Muscle layer of duodenum (tissue), 2 donors: ENCODE data around the gene DDX51.

Source experiments
- H3K27ac ChIP-seq: one replicate; pipeline ENCODE4 v1.7.0; 2013; ENCODE audit warnings: mild to moderate bottlenecking, low read length
- H3K27me3 ChIP-seq: one replicate; pipeline ENCODE4 v1.7.0; 2013; ENCODE audit warnings: low read depth, mild to moderate bottlenecking, control low read depth, low read length
- H3K36me3 ChIP-seq, 2 donors: one replicate each; pipeline ENCODE4 v1.7.0; 2013; ENCODE audit warnings: low read length in 2 of 2, control low read depth in 1 of 2, mild to moderate bottlenecking in 1 of 2; ENCODE audit not compliant: insufficient read depth in 2 of 2, control insufficient read depth in 1 of 2
- H3K4me1 ChIP-seq, 2 donors: one replicate each; pipeline ENCODE4 v1.7.0; 2013; ENCODE audit warnings: low read length in 2 of 2, mild to moderate bottlenecking in 2 of 2, control low read depth in 1 of 2, moderate library complexity in 1 of 2; ENCODE audit not compliant: insufficient read depth in 2 of 2, control insufficient read depth in 1 of 2
- H3K4me3 ChIP-seq, 2 donors: one replicate each; pipeline ENCODE4 v1.7.0; 2013; ENCODE audit warnings: low read length in 2 of 2, low read depth in 1 of 2, mild to moderate bottlenecking in 1 of 2
- H3K9me3 ChIP-seq, 2 donors: one replicate each; pipeline ENCODE4 v1.7.0; 2013; ENCODE audit warnings: low read length in 2 of 2, control low read depth in 1 of 2, mild to moderate bottlenecking in 1 of 2; ENCODE audit not compliant: control insufficient read depth in 1 of 2
- donor health status: healthy.

Gene DDX51

DNA sequence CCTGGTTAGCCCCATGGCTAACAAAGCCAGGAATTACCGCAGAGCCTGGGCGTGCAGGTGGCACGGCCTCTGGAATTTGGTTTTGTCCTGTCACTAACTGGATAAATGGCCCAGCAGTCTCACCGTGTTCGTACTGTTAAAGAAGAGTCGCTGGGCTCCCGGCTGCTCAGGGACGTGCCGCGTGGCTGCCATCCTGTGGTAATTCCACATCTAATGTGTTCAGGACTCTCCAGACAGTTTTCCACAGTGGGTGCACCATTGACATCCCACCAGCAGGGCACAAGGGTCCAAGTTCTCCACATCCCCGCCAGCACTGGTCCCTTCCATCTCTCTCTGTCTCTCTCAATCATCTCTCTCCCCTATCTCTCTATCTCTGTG, 19.8 kb upstream of the DDX51 start:
- Histone ChIP-seq H3K4me1 (peaks cover 0 to 7% of the 10 kb centered on the region in 2 donors), H3K4me3 (no peak overlapping the region), H3K36me3 (no peaks in the 10 kb centered on the region), H3K27me3 (no peaks in the 10 kb centered on the region), H3K9me3 (no peaks in the 10 kb centered on the region), H3K27ac (no peak overlapping the region)

DNA sequence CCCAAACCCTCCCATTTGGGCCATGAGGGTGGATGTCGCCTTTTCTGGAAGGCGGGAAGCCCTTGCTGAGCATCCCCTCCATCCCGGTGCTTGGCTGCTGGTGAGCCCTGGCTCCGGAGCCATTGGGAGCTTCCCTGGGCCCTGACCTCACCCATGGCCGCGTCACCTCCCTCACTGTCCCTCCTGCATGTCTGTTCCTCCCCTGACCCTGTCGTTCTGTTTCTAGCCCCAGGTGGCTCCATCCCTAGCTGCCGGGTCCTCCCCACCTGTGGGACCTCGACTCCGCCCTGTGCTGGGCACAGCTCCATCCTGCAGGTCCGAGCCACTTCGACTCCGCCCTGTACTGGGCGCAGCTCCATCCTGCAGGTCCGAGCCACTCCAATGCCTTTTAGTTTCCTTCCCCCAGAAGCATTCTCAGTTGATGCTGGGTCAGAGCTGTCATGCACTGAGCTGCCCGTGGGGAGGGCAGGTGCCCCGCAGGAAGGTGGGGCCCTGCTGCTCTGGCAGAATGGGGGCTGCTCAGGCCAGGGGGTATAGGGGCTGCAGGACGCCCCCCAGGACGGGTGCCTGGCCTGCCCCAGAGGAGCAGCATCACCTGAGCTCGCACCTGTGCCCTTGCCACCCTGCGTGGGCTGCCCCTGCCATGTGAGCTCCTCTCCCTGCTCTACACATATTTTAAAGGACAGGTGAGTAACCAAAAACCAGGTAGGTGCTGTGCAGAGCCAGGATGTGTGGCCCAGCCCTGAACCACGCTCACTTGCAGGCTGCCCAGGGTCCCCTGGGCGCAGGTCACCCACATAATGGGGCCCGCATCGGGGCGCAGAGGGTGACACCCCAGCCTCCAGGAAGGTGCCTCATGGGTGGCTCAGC, 19.2 kb upstream of the DDX51 start:
- H3K4me1 ChIP-seq: peaks cover 0 to 7% of the 10 kb centered on the region in 2 donors
- H3K27ac ChIP-seq: no peak overlapping the region
- peak overlapping the region in 1 of 2 donors; percentile 35 for H3K4me3 ChIP-seq
- no peaks in the 10 kb centered on the region for H3K27me3 ChIP-seq
- no peaks in the 10 kb centered on the region for H3K36me3 ChIP-seq
- no peaks in the 10 kb centered on the region for H3K9me3 ChIP-seq

DNA sequence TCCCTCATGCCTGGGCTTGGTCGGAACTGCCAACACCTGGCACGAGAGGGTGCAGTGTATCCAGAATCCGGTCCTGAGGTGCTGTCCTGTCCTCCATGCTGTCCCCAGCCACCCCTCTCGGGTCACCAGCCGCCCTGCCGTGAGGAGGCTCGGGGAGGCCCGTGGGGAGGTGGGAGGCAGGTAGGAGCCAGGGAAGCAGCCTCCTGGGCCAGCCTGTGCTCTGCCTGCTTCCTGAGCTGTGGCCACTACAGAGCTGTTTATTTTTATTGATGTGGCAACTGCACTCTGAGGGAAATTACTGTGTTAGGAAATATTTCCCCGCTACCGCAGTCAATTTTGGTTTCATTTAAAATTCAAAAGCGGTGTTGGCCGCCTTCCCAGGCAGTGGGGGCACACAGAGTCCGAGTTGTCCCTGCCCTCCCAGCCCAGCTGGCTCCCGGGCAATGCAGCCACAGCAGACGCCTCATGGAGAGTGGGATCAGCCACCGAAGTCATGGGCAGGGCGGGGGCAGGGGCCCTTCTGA, 18.5 kb upstream of the DDX51 start:
- Histone ChIP-seq H3K4me1 (peaks cover 0 to 7% of the 10 kb centered on the region in 2 donors), H3K27me3 (no peaks in the 10 kb centered on the region), H3K9me3 (no peaks in the 10 kb centered on the region), H3K4me3 (peak overlapping the region in 1 of 2 donors; percentile 35), H3K36me3 (no peaks in the 10 kb centered on the region), H3K27ac (no peak overlapping the region)

DNA sequence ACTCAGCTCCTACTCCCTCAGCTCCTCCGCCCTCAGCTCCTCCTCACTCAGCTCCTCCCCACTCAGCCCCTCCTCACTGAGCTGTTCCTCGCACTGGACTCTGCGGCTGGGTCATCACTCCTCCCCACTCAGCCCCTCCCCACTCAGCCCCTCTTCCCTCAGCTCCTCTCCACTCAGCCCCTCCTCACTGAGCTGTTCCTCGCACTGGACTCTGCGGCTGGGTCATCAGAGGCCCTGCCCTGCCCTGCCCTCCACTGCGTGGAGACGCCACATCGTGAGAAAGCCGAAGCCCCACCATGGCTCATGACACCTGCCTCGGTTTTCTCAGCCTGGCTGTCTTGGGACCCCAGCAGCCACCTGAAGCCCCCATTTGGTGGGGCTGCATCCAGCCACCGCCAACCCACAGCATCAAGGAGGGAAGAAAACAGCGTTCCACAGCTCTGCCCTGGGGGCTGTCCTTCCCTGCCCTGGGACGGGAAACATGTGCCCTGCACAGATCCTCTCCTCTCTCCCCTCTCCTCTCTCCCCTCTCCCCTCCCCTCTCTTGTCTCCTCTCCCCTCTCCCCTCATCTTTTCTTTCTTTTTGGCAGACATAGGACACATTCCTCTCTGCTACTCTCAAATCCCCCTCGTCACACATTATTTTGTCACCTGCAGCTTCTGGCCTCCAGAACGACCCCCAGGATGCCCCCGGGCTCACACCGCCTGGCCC, 17.8 kb upstream of the DDX51 start:
- Histone ChIP-seq H3K4me3 (peak overlapping the region in 1 of 2 donors; percentile 35), H3K36me3 (peaks cover 0 to 5% of the 10 kb centered on the region in 2 donors), H3K4me1 (peaks cover 0 to 7% of the 10 kb centered on the region in 2 donors), H3K27ac (no peak overlapping the region), H3K9me3 (no peaks in the 10 kb centered on the region), H3K27me3 (no peaks in the 10 kb centered on the region)

DNA sequence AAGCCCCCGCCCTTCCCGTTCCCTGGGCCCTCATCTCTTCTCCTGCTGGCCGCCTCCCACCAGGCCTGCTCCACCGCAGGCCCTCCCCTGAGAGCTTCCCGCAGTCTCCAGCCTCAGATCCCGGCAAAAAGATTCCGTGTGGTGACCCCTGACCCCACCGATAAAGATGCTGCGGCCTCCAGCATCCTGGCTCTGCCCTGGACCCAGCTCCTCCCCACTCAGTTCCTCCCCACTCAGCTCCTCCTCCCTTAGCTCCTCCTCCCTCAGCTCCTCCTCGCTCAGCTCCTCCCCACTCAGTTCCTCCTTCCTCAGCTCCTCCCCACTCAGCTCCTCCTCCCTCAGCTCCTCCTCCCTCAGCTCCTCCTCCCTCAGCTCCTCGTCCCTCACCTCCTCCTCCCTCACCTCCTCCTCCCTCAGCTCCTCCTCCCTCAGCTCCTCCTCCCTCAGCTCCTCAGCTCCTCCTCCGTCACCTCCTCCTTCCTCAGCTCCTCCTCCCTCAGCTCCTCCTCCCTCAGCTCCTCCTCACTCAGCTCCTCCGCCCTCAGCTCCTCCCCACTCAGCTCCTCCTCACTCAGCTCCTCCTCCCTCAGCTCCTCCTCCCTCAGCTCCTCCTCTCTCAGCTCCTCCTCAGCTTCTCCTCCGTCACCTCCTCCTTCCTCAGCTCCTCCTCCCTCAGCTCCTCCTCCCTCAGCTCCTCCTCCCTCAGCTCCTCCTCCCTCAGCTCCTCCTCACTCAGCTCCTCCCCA, 17.1 kb upstream of the DDX51 start:
- Histone ChIP-seq H3K36me3 (peaks cover 0 to 5% of the 10 kb centered on the region in 2 donors), H3K27me3 (no peaks in the 10 kb centered on the region), H3K4me1 (peaks cover 0 to 7% of the 10 kb centered on the region in 2 donors), H3K9me3 (no peaks in the 10 kb centered on the region), H3K27ac (no peak overlapping the region), H3K4me3 (no peak overlapping the region)

DNA sequence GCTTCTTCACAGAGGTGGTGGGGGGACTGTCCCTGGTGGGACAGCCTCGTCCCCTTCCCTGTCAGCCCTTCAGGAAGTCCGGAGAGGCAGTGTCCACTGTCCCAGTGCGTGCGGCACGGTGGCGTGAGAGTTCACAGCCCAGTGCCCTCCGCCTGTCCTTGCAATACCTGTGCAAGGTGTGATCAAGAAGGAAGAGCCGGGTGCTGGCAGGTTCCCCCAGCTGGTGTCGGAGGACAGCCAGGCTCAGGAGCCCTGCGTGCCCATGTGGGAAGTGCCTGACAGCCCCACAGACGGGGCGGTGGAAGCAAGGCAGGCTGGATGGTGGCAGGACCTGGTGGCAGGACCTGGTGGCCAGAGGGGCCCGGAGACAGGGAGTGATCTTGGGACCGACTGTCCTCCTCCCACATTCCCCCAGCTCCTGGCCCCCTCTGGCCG, 16.5 kb upstream of the DDX51 start:
- Histone ChIP-seq H3K9me3 (no peaks in the 10 kb centered on the region), H3K4me3 (no peak overlapping the region), H3K4me1 (peaks cover 0 to 7% of the 10 kb centered on the region in 2 donors), H3K27ac (no peak overlapping the region), H3K27me3 (no peaks in the 10 kb centered on the region), H3K36me3 (peaks cover 0 to 5% of the 10 kb centered on the region in 2 donors)

DNA sequence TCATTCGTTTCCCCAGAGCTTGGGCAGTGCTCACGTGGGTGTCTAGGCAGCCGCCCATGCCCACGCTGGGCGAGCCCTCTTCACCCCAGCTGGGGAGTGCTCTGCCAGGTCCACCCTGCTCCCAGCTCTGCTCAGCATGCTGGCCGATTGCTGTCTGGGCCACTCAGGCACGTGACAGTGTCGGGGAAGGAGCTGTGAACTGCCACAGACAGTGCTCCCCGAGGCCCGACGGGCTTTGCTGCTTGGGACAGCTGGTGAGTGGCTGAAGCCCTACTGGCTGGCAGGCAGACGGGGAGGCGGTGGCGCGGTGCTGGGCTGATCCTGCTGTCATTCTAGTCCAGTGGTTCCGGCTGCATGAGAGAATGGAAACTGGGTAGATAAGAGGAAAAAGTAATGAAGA, 15.9 kb upstream of the DDX51 start:
- Histone ChIP-seq H3K4me3 (no peak overlapping the region), H3K27ac (no peak overlapping the region), H3K4me1 (peaks cover 0 to 7% of the 10 kb centered on the region in 2 donors), H3K9me3 (no peaks in the 10 kb centered on the region), H3K27me3 (no peaks in the 10 kb centered on the region), H3K36me3 (peaks cover 0 to 5% of the 10 kb centered on the region in 2 donors)

DNA sequence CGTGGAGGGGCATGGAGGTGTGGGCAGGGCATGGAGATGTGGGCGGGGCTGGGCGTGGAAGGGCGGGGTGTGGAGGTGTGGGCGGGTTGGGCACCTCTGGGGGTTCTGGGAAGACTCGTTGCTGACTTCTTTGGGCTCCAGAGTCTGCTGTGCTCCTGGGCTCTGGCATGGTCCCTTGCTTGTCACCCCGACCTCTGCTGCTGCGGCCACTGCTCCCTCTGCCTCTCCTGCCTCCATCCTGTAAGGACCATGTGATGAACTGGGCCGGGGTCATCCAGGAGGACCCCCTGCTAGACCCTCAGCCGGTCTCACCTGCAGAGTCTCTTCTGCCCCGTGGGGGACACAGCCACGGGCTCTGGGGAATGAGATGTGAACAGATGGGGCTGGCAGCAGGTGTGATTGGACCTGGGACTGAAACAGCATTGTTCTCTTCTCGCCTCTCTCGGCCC, 15.5 kb upstream of the DDX51 start:
- Histone ChIP-seq H3K9me3 (no peaks in the 10 kb centered on the region), H3K4me1 (peaks cover 0 to 7% of the 10 kb centered on the region in 2 donors), H3K27me3 (no peaks in the 10 kb centered on the region), H3K4me3 (no peak overlapping the region), H3K27ac (no peak overlapping the region), H3K36me3 (peaks cover 0 to 5% of the 10 kb centered on the region in 2 donors)

DNA sequence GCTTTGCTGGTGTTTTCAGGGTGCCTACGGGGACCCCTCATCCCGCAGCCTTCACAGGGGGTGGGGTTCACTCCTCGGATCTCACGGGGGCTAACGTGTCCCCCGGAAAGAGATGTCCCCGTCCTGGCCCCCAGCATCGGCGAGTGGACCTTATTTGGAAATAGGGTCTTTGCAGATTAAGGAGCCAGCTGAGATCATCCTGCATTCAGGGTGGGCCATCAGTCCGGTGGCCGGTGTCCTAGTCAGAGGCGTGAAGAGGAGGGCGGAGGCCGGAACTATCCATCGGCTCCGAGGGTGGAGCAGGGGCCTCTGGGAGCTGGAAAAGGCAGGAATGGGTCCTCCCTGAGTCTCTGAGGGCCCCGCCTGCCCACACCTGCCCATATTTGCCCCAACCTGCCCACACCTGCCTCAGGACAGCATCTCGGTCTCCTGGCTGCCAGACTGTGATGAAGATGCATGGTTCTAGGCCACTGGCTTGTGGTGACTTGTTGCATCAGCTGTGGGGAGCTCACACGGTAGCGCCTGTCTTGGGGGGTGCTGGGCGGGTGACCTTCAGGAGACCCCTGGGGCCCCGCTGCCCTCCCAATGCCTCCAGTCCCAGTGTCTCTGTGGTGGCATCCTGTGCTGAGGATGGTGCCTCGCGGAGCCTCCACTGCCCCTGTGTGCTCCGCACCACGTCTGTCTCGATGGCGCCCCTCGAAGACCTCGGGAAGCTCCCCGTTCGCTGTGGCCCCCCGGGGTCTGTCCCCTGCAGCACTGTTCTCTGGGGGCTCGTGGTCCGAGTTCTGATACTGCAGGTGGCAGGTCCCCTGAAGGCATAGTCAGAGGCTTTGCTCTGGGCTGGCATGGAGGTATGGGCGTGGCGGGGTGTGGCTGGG, 14.8 kb upstream of the DDX51 start:
- H3K27ac ChIP-seq: no peak overlapping the region
- peaks cover 0 to 9% of the 10 kb centered on the region in 2 donors for H3K4me1 ChIP-seq
- H3K9me3 ChIP-seq: no peaks in the 10 kb centered on the region
- H3K4me3 ChIP-seq: no peak overlapping the region
- H3K27me3 ChIP-seq: no peaks in the 10 kb centered on the region
- peaks cover 0 to 5% of the 10 kb centered on the region in 2 donors for H3K36me3 ChIP-seq

DNA sequence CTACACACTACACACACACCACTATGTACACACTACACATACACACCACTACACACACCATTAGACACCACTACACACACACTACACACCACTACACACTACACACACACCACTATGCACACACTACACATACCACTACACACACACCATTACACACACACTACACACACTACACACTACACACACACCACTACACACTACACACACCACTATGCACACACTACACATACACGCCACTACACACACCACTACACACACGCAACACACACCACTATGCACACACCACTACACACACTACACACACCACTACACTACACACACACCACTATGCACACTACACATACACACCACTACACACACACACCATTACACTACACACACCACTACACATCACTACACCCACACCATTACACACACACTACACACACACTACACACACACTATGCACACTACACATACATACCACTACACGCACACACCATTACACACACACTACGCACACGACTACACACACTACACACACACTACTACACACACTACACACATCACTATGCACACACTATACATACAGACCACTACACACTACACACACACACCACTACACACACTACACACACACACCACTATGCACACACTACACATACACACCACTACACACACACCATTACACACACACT, 13.8 kb upstream of the DDX51 start:
- H3K4me3 ChIP-seq: no peak overlapping the region
- peaks cover 0 to 7% of the 10 kb centered on the region in 2 donors for H3K4me1 ChIP-seq
- no peaks in the 10 kb centered on the region for H3K27me3 ChIP-seq
- no peak overlapping the region for H3K27ac ChIP-seq
- peaks cover 0 to 5% of the 10 kb centered on the region in 2 donors for H3K36me3 ChIP-seq
- no peaks in the 10 kb centered on the region for H3K9me3 ChIP-seq
